Endothelial cell of umbilical vein (primary cell): Measurements from ENCODE around the gene DNAJC6. TPM values are rescaled to one million over a fixed set of nuclear protein-coding genes. Genes with fewer than 3 reads are reported as not detected.

Experiments used
- BruUV-seq: library from RNA; stranded (reverse); fragments of 400-500 nt; replicated peaks from 2 replicates; lab custom pipeline; 2021; lab: Mats Ljungman, UMichigan
- CTCF ChIA-PET: fragments of 300-600, 350-600 bp; sonication (Branson Sonifier 250); formaldehyde crosslinking; loops from one replicate; lab custom pipeline; 2021; ENCODE audit warnings: antibody characterized with exemption, inconsistent platforms; lab: Charles Lee
- POLR2A ChIA-PET: fragments of 300-600, 350-600 bp; sonication (Branson Sonifier 250); formaldehyde crosslinking; loops from one replicate; lab custom pipeline; 2021; ENCODE audit warnings: antibody characterized with exemption, inconsistent platforms; lab: Charles Lee
- DNase-seq: peaks from one replicate; pipeline ENCODE4 v3.0.0-alpha.2; 2011; ENCODE audit warnings: low read depth, low spot score
- FAIRE-seq: peaks from 2 replicates; lab custom pipeline; 2011; peaks lifted over from hg19 to GRCh38; lab: Jason Lieb, UNC
- H2AFZ ChIP-seq: 2 replicates; pipeline ENCODE4 v1.6.0; 2012; ENCODE audit warnings: low read depth, low read length, control low read depth, inconsistent platforms
- H3K27ac ChIP-seq: 2 replicates; pipeline ENCODE4 v1.5.1; 2011; ENCODE audit warnings: low read depth, mild to moderate bottlenecking, control low read depth, low read length, moderate library complexity; ENCODE audit not compliant: insufficient read depth
- H3K27me3 ChIP-seq, 2 experiments: 2 replicates each; pipeline versions ENCODE4 v1.6.0 to v1.6.1; 2011; ENCODE audit warnings: low read length in 2 of 2, mixed read lengths in 1 of 2; ENCODE audit not compliant: control insufficient read depth in 2 of 2, insufficient read depth in 2 of 2
- H3K36me3 ChIP-seq, 2 experiments: 2 replicates in 1 of 2; 3 replicates in 1 of 2; pipeline ENCODE4 v1.5.1; 2011; ENCODE audit warnings: low read length in 2 of 2, mild to moderate bottlenecking in 1 of 2, moderate library complexity in 1 of 2; ENCODE audit not compliant: control insufficient read depth in 2 of 2, insufficient read depth in 2 of 2; ENCODE audit errors: extremely low read depth in 1 of 2
- H3K4me1 ChIP-seq: 3 replicates; pipeline ENCODE4 v1.5.1; 2011; ENCODE audit warnings: mild to moderate bottlenecking, low read length; ENCODE audit not compliant: control insufficient read depth, insufficient read depth; ENCODE audit errors: extremely low read depth
- H3K4me2 ChIP-seq: 2 replicates; pipeline ENCODE4 v1.6.1; 2011; ENCODE audit warnings: low read length, control low read depth, mixed read lengths; ENCODE audit not compliant: insufficient read depth
- H3K4me3 ChIP-seq, 3 experiments: fragments of 200-600 bp in 1 of 3; sonication (generic), shearing (Covaris generic) in 1 of 3; replicated peaks in 1 of 3; 2 replicates each; pipeline ENCODE4 v1.5.1; 2011 to 2016; ENCODE audit warnings: control low read depth in 3 of 3, low read length in 3 of 3, mild to moderate bottlenecking in 2 of 3, inconsistent platforms in 1 of 3, low read depth in 1 of 3, moderate library complexity in 1 of 3; ENCODE audit not compliant: insufficient read depth in 1 of 3
- H3K79me2 ChIP-seq: 2 replicates; pipeline ENCODE4 v1.6.0; 2012; ENCODE audit warnings: low read length, inconsistent platforms; ENCODE audit not compliant: control insufficient read depth, insufficient read depth
- H3K9ac ChIP-seq: replicated peaks from 2 replicates; pipeline ENCODE3; 2011; ENCODE audit warnings: low read length, control low read depth; ENCODE audit not compliant: insufficient read depth; ENCODE audit errors: extremely low read depth
- H3K9me1 ChIP-seq: replicated peaks from 3 replicates; pipeline ENCODE4 v1.6.0; 2011; ENCODE audit warnings: mild to moderate bottlenecking, low read length; ENCODE audit not compliant: control insufficient read depth, insufficient read depth; ENCODE audit errors: extremely low read depth
- H3K9me3 ChIP-seq: replicated peaks from 2 replicates; pipeline ENCODE4 v1.5.1; 2012; ENCODE audit warnings: low read length, inconsistent platforms; ENCODE audit not compliant: control insufficient read depth, insufficient read depth
- H4K20me1 ChIP-seq: replicated peaks from 2 replicates; pipeline ENCODE3; 2011; ENCODE audit warnings: mild to moderate bottlenecking, low read length; ENCODE audit not compliant: control insufficient read depth, insufficient read depth; ENCODE audit errors: extremely low read depth
- EZH2 ChIP-seq: IDR thresholded peaks from 2 replicates; pipeline ENCODE4 v1.6.1; 2012; ENCODE audit warnings: borderline replicate concordance, low read depth, mild to moderate bottlenecking, moderate library complexity, low read length, inconsistent platforms; ENCODE audit not compliant: severe bottlenecking
- FOS ChIP-seq: IDR thresholded peaks from 2 replicates; pipeline ENCODE4 v1.6.1; 2011; ENCODE audit warnings: mild to moderate bottlenecking, low read length, moderate library complexity, borderline replicate concordance; ENCODE audit not compliant: insufficient read depth
- GATA2 ChIP-seq: IDR thresholded peaks from 2 replicates; pipeline ENCODE4 v1.7.0; 2011; ENCODE audit warnings: low read depth, mild to moderate bottlenecking, moderate library complexity, mixed read lengths, low read length; ENCODE audit not compliant: insufficient read length, insufficient read depth
- JUN ChIP-seq: IDR thresholded peaks from 2 replicates; pipeline ENCODE4 v1.6.1; 2011; ENCODE audit warnings: borderline replicate concordance, low read depth; ENCODE audit not compliant: insufficient read length, insufficient read depth
- MAX ChIP-seq: IDR thresholded peaks from 2 replicates; pipeline ENCODE4 v1.6.1; 2011; ENCODE audit not compliant: insufficient read depth, insufficient read length
- MYC ChIP-seq: IDR thresholded peaks from one replicate; pipeline ENCODE4 v1.6.1; 2011; ENCODE audit warnings: mild to moderate bottlenecking, low read depth, low read length
- POLR2A ChIP-seq: IDR thresholded peaks from 2 replicates; pipeline ENCODE4 v1.6.1; 2012; ENCODE audit warnings: low read depth, mild to moderate bottlenecking, control low read depth, low read length
- POLR2AphosphoS5 ChIP-seq: IDR thresholded peaks from 2 replicates; pipeline ENCODE4 v1.6.1; 2012; ENCODE audit warnings: low read depth, mild to moderate bottlenecking, control low read depth, low read length, moderate library complexity; ENCODE audit not compliant: insufficient read depth
- dilution Hi-C: fragments of 300-500 bp; cut with MboI; formaldehyde crosslinking; loops from one replicate; pipeline ENCODE4 v1.15.0; 2019; ENCODE audit warnings: low sequenced_read_pairs; ENCODE audit not compliant: extremely low pct_ligation_motif_present
- intact Hi-C: fragments of 100-400 bp; cut with micrococcal nuclease; formaldehyde crosslinking; loops from one replicate; pipeline ENCODE4 v1.10.0; 2022
- polyA plus RNA-seq, 4 experiments: library from polyadenylated mRNA; depleted of rRNA in 3 of 4; stranded (reverse) in 3 of 4; unstranded in 1 of 4; fragments of >200 nt; gene quantifications; 2 replicates each; pipeline versions ENCODE4 v1.2.1 to v1.2.3, GENCODE V29; 2011 to 2012; ENCODE audit warnings: missing spikeins in 1 of 4
- total RNA-seq: library from RNA; stranded (reverse); gene quantifications from 2 replicates; pipeline ENCODE4 v1.2.3, GENCODE V29; 2021
- TF ChIP-seq, protein P1 (sequence below), 2 donors: IDR thresholded peaks; 1 replicate in 1 of 2; 2 replicates in 1 of 2; pipeline ENCODE4 v1.5.1; 2011; ENCODE audit warnings: low read length in 2 of 2, mild to moderate bottlenecking in 2 of 2, moderate library complexity in 2 of 2, control low read depth in 1 of 2, inconsistent platforms in 1 of 2, low read depth in 1 of 2; ENCODE audit not compliant: insufficient read depth in 1 of 2; ENCODE audit errors: extremely low read depth in 1 of 2

Gene DNAJC6
- total and polyA plus RNA-seq, 2 donors (not counting 3 experiments of a cell fraction or from before 2014, with no cell fraction given): 2.3 to 4.9 TPM

DNA sequence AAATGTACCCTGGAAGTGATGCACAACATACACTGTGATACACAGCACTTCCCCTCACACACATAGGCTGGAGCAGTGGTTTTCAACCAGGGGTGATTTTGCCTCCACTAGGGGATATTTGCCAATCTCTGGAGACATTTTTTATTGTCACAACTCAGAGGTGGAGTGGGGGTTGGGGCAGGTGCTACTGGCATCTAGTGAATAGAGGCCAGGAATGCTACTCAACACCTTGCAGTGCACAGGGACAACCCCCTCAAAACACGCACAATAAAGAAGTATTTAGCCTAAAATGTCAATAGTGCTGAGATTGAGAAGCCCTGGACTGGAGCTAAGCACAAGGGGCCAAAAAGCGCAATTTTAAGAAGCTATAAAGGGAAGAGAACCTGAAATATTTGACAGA lies 54.1 kb downstream of the DNAJC6 start:
- no peaks in the 10 kb centered on the region for H3K4me1 ChIP-seq
- H3K27me3 ChIP-seq: no peaks in the 10 kb centered on the region
- no peak overlapping the region for H2AFZ ChIP-seq
- no peaks in the 10 kb centered on the region for H3K79me2 ChIP-seq
- H3K9me1 ChIP-seq: no peaks in the 10 kb centered on the region
- H3K9me3 ChIP-seq: no peaks in the 10 kb centered on the region
- no peak overlapping the region for H3K9ac ChIP-seq
- H3K4me3 ChIP-seq: no peak overlapping the region
- CTCF ChIA-PET: interaction anchor here (0.9 to 1.4 kb wide), 3 partner anchors 8 to 127 kb away, joined by 3 to 5 read pairs (median 4); no protein-coding TSS in a partner anchor
- no peak for FAIRE-seq
- POLR2A ChIA-PET: no interaction called here
- TF ChIP-seq POLR2AphosphoS5: no peak
- TF ChIP-seq GATA2: no peak
- TF ChIP-seq EZH2: no peak
- no peak for TF ChIP-seq MYC
- no peak for TF ChIP-seq POLR2A
- no peak for TF ChIP-seq JUN
- BruUV-seq: no TSS peak
- no peak for DNase-seq
- H3K36me3 ChIP-seq: no peaks in the 10 kb centered on the region
- H3K4me2 ChIP-seq: no peak overlapping the region
- intact Hi-C loops: no loop called here
- dilution Hi-C loops: no loop called here
- H3K27ac ChIP-seq: no peak overlapping the region
- no peaks in the 10 kb centered on the region for H4K20me1 ChIP-seq

GRCh38 chr1:65368403-65368802 lies 59.1 kb downstream of the DNAJC6 start:
- Histone ChIP-seq H3K79me2 (no peaks in the 10 kb centered on the region), H3K9me3 (no peaks in the 10 kb centered on the region), H3K27ac (no peak overlapping the region), H3K4me2 (no peak overlapping the region), H3K4me1 (no peaks in the 10 kb centered on the region), H2AFZ (no peak overlapping the region), H3K9me1 (no peaks in the 10 kb centered on the region), H3K36me3 (no peaks in the 10 kb centered on the region), H3K27me3 (no peaks in the 10 kb centered on the region), H4K20me1 (no peaks in the 10 kb centered on the region), H3K4me3 (no peak overlapping the region), H3K9ac (no peak overlapping the region)
- DNase-seq: no peak
- no peak for FAIRE-seq
- CTCF ChIA-PET: no interaction called here
- no peak for TF ChIP-seq POLR2AphosphoS5
- TF ChIP-seq JUN: no peak
- TF ChIP-seq POLR2A: no peak
- TF ChIP-seq FOS: no peak
- no peak for TF ChIP-seq MAX
- no peak for TF ChIP-seq EZH2
- TF ChIP-seq MYC: no peak
- TF ChIP-seq GATA2: no peak
- TF ChIP-seq, protein P1, sequence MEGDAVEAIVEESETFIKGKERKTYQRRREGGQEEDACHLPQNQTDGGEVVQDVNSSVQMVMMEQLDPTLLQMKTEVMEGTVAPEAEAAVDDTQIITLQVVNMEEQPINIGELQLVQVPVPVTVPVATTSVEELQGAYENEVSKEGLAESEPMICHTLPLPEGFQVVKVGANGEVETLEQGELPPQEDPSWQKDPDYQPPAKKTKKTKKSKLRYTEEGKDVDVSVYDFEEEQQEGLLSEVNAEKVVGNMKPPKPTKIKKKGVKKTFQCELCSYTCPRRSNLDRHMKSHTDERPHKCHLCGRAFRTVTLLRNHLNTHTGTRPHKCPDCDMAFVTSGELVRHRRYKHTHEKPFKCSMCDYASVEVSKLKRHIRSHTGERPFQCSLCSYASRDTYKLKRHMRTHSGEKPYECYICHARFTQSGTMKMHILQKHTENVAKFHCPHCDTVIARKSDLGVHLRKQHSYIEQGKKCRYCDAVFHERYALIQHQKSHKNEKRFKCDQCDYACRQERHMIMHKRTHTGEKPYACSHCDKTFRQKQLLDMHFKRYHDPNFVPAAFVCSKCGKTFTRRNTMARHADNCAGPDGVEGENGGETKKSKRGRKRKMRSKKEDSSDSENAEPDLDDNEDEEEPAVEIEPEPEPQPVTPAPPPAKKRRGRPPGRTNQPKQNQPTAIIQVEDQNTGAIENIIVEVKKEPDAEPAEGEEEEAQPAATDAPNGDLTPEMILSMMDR (IDR thresholded peaks at IDR 0.05; ENCODE audit: extremely low read depth in 1 of 2, insufficient read depth in 1 of 2, low read depth in 1 of 2, low read length in 2 of 2): no peak
- dilution Hi-C loops: no loop called here
- POLR2A ChIA-PET: no interaction called here
- no TSS peak for BruUV-seq
- intact Hi-C loops: no loop called here
